GM12892 (cell line): ENCODE data around the gene FAF1.

ENCODE experiments used
- POLR2A ChIP-seq: IDR thresholded peaks from 2 replicates; pipeline ENCODE4 v1.6.1; 2011; ENCODE audit warnings: low read depth, low read length, control low read depth
- POLR2AphosphoS5 ChIP-seq: IDR thresholded peaks from 2 replicates; pipeline ENCODE4 v1.6.1; 2011; ENCODE audit warnings: low read depth, low read length, control low read depth
- TAF1 ChIP-seq: IDR thresholded peaks from 2 replicates; pipeline ENCODE4 v1.6.1; 2011; ENCODE audit warnings: low read depth, mild to moderate bottlenecking, control low read depth, low read length, borderline replicate concordance

GRCh38 chr1:50970509-50970887, 10.4 kb upstream of the FAF1 start:
- TF ChIP-seq POLR2A, result no peak
- no peak for TF ChIP-seq TAF1
- no peak for TF ChIP-seq POLR2AphosphoS5
